ENCODE measurements around the gene EPRS1. TPM values are rescaled to one million over a fixed set of nuclear protein-coding genes. Genes with fewer than 3 reads are reported as not detected.

The EPRS1 gene
- total RNA-seq, 4 donors from 2014 or later = 25.2 to 90.0 (median 62.9) TPM

DNA sequence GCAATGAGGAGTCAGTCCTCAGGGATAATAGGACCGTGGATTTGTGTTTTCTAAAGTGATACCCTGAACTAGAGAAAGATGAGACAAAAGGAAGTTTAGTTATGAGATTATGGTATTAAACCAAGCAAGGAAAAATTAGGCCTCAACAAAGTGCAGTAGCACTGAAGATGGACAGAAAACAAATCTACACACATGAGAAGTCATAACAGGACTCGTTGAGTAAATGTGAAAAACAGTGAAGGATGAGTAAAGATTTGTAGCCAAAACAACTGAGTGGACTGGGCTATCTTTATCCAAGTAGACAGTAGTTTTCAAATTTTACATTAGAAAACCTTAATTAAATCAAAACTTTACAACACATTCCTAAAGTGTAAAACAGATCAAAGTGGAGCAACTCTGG lies 15.0 kb downstream of the EPRS1 start:
- TF ChIP-seq POLR2A (IDR thresholded peaks at IDR 0.05) = no peak
- TF ChIP-seq, protein P1, sequence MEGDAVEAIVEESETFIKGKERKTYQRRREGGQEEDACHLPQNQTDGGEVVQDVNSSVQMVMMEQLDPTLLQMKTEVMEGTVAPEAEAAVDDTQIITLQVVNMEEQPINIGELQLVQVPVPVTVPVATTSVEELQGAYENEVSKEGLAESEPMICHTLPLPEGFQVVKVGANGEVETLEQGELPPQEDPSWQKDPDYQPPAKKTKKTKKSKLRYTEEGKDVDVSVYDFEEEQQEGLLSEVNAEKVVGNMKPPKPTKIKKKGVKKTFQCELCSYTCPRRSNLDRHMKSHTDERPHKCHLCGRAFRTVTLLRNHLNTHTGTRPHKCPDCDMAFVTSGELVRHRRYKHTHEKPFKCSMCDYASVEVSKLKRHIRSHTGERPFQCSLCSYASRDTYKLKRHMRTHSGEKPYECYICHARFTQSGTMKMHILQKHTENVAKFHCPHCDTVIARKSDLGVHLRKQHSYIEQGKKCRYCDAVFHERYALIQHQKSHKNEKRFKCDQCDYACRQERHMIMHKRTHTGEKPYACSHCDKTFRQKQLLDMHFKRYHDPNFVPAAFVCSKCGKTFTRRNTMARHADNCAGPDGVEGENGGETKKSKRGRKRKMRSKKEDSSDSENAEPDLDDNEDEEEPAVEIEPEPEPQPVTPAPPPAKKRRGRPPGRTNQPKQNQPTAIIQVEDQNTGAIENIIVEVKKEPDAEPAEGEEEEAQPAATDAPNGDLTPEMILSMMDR (IDR thresholded peaks at IDR 0.05) = no peak
- DNase-seq = no peak
- no peak overlapping the region for H3K4me3 ChIP-seq
- H3K36me3 ChIP-seq = peaks cover 0 to 70% (median 0%) of the 10 kb centered on the region in 3 donors
- no peak overlapping the region for H3K27ac ChIP-seq
- no peaks in the 10 kb centered on the region for H3K9me3 ChIP-seq
- H3K27me3 ChIP-seq = no peaks in the 10 kb centered on the region
- no peaks in the 10 kb centered on the region for H3K4me1 ChIP-seq

DNA sequence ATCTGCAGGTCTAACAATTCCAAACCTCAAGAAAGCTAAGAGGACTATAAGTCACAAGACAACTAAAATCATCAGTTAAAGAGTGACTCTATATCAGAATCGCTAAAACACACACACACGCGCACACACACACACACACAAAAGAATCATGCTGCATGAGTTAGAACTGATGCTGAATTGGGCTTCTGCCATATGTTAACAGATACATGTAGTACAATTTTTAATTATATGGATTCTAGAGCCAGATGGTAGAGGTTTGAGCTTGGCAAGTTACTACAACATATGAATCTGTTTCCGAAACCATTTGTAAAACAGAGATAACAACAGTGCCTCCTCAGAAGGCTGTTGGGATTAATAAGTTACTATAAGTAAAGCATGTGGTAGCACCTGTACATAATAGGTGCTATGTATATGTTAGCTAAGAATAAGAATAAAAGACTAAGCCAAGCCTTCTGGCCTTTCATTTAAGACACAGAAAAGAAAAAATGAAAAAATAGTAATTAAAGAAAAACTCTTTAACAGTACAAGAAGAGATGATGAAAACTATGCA lies 17.9 kb downstream of the EPRS1 start:
- no peak for DNase-seq
- Histone ChIP-seq H3K9me3 (no peaks in the 10 kb centered on the region), H3K27me3 (no peaks in the 10 kb centered on the region), H3K27ac (no peak overlapping the region), H3K4me1 (no peaks in the 10 kb centered on the region), H3K4me3 (no peak overlapping the region), H3K36me3 (peaks cover 0 to 89% (median 0%) of the 10 kb centered on the region in 3 donors)
- TF ChIP-seq, protein P1 (IDR thresholded peaks at IDR 0.05) = no peak
- TF ChIP-seq POLR2A (IDR thresholded peaks at IDR 0.05) = no peak

DNA sequence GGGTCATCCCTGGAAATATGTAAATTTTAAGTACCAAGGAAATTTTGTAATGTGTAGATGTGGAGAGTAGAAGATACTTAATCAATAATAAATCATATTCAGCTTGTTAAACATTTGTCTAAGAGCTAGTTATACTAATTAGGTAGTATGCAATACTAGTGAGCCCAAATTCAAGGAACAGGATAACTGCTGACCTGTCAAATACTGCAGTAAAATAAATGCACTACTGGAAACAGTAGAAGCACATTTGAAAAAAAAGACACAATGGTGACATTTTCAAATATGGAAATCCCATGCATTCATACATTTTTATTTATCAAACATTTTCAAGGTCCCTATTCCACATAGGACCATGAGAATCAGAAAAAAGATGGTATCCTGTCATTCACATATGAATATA lies 27.2 kb downstream of the EPRS1 start:
- DNase-seq = no peak
- Histone ChIP-seq H3K9me3 (no peaks in the 10 kb centered on the region), H3K4me1 (no peaks in the 10 kb centered on the region), H3K27ac (no peak overlapping the region), H3K27me3 (no peaks in the 10 kb centered on the region), H3K36me3 (peaks cover 0 to 92% (median 0%) of the 10 kb centered on the region in 3 donors), H3K4me3 (no peak overlapping the region)
- TF ChIP-seq, protein P1 (IDR thresholded peaks at IDR 0.05) = no peak
- no peak for TF ChIP-seq POLR2A (IDR thresholded peaks at IDR 0.05)

DNA sequence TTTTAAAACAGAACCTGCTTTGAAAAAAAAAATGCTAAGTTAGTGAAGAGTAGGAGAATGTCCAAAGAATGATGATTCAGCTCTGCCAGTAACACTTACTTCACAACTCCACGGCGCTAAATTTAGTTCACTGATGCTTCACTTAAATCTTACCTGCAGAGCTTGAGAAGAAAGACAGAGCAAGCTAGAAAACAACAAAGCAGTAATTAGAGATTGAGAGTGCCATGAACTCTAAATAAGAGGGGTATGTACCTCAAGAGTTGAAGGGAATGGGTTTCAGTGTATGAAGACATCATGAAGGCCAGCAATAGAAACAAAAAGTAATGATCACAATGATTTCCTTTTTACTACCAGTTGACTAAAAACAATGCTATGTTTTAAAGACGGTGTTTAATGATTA lies 32.8 kb downstream of the EPRS1 start:
- DNase-seq = no peak
- no peak overlapping the region for H3K27ac ChIP-seq
- TF ChIP-seq, protein P1 (IDR thresholded peaks at IDR 0.05) = no peak
- TF ChIP-seq POLR2A (IDR thresholded peaks at IDR 0.05) = no peak
- no peaks in the 10 kb centered on the region for H3K27me3 ChIP-seq
- no peaks in the 10 kb centered on the region for H3K4me1 ChIP-seq
- H3K9me3 ChIP-seq = no peaks in the 10 kb centered on the region
- H3K4me3 ChIP-seq = no peak overlapping the region
- H3K36me3 ChIP-seq = peaks cover 0 to 75% (median 0%) of the 10 kb centered on the region in 3 donors

DNA sequence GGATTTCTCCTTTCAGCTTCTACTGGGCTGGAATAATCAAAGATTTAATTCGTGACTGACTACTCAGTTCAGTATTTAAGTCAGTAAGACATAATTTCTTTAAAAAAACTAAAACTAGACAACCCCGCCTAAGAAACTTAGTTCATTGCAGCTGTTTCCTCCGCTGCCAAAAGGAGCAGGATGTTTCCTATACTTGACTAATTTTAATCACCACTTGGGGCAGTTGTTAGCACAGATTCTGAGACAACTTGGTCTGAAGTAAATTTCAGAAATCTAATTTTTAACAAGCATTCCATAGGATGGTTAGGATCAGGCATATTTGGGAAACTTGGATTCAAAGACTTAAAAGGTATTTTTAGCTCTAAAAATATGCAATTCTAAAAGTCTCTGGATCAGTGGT lies 34.0 kb downstream of the EPRS1 start:
- H3K36me3 ChIP-seq = peaks cover 0 to 73% (median 0%) of the 10 kb centered on the region in 3 donors
- TF ChIP-seq, protein P1 (IDR thresholded peaks at IDR 0.05) = no peak
- TF ChIP-seq POLR2A (IDR thresholded peaks at IDR 0.05) = no peak
- H3K27me3 ChIP-seq = no peaks in the 10 kb centered on the region
- no peak overlapping the region for H3K27ac ChIP-seq
- no peak for DNase-seq
- H3K9me3 ChIP-seq = no peaks in the 10 kb centered on the region
- H3K4me3 ChIP-seq = no peak overlapping the region
- no peaks in the 10 kb centered on the region for H3K4me1 ChIP-seq

DNA sequence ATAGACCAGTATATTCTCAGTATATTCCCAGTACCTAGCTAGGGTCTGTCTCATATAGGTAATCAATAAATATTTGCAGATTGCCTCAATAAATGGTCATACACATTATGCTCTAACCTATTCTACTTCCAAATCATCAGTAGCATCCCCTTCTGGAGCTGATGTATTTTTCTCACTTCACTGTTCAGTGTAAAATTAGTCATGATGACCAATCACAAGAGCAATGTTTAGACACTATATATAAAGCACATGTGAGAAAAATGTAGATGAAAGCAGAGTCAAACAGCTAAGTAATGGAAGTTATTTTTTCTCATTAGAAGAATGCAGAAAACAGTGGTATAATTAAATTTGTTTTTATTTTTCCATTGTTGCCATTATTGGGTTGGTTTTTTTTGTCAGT lies 34.7 kb downstream of the EPRS1 start:
- H3K4me1 ChIP-seq = no peaks in the 10 kb centered on the region
- no peak for DNase-seq
- H3K27me3 ChIP-seq = no peaks in the 10 kb centered on the region
- no peak overlapping the region for H3K27ac ChIP-seq
- TF ChIP-seq, protein P1 (IDR thresholded peaks at IDR 0.05) = no peak
- TF ChIP-seq POLR2A (IDR thresholded peaks at IDR 0.05) = no peak
- H3K9me3 ChIP-seq = no peaks in the 10 kb centered on the region
- H3K4me3 ChIP-seq = no peak overlapping the region
- peaks cover 0 to 68% (median 0%) of the 10 kb centered on the region in 3 donors for H3K36me3 ChIP-seq

All from Peyer's patch (tissue), 4 donors.